ENCODE results near the gene PLEKHA1.

Gene PLEKHA1

GRCh38 chr10:122457934-122458333 lies 83.4 kb downstream of the PLEKHA1 start:
- TF ChIP-seq REST (IDR thresholded peaks at IDR 0.05; ENCODE audit: insufficient read depth in 1 of 2, low read depth in 2 of 2, low read length in 2 of 2): no peak

GRCh38 chr10:122458693-122459092 lies 84.2 kb downstream of the PLEKHA1 start:
- TF ChIP-seq TAF1 (IDR thresholded peaks at IDR 0.05; ENCODE audit: borderline replicate concordance, insufficient read depth, low read length): no peak
- no peak for TF ChIP-seq SIN3A (IDR thresholded peaks at IDR 0.05; ENCODE audit: borderline replicate concordance, insufficient read depth, low read length)
- TF ChIP-seq FOXP2 (optimal IDR thresholded peaks at IDR 0.05; ENCODE audit: borderline replicate concordance, extremely low read depth, extremely low read length, insufficient read depth): no peak
- TF ChIP-seq POLR2AphosphoS5 (IDR thresholded peaks at IDR 0.05; ENCODE audit: low read depth, low read length): no peak
- no peak for TF ChIP-seq REST (IDR thresholded peaks at IDR 0.05; ENCODE audit: insufficient read depth in 1 of 2, low read depth in 2 of 2, low read length in 2 of 2)

GRCh38 chr10:122459561-122460273 lies 85.2 kb downstream of the PLEKHA1 start:
- TF ChIP-seq FOXP2 (optimal IDR thresholded peaks at IDR 0.05; ENCODE audit: borderline replicate concordance, extremely low read depth, extremely low read length, insufficient read depth) (no peak), TAF1 (IDR thresholded peaks at IDR 0.05; ENCODE audit: borderline replicate concordance, insufficient read depth, low read length) (no peak), REST (IDR thresholded peaks at IDR 0.05; ENCODE audit: insufficient read depth in 1 of 2, low read depth in 2 of 2, low read length in 2 of 2) (no peak), SIN3A (IDR thresholded peaks at IDR 0.05; ENCODE audit: borderline replicate concordance, insufficient read depth, low read length) (no peak), POLR2AphosphoS5 (IDR thresholded peaks at IDR 0.05; ENCODE audit: low read depth, low read length) (no peak)

GRCh38 chr10:122460891-122461293 lies 86.4 kb downstream of the PLEKHA1 start:
- TF ChIP-seq TAF1 (IDR thresholded peaks at IDR 0.05; ENCODE audit: borderline replicate concordance, insufficient read depth, low read length): no peak
- no peak for TF ChIP-seq FOXP2 (optimal IDR thresholded peaks at IDR 0.05; ENCODE audit: borderline replicate concordance, extremely low read depth, extremely low read length, insufficient read depth)
- no peak for TF ChIP-seq REST (IDR thresholded peaks at IDR 0.05; ENCODE audit: insufficient read depth in 1 of 2, low read depth in 2 of 2, low read length in 2 of 2)
- no peak for TF ChIP-seq POLR2AphosphoS5 (IDR thresholded peaks at IDR 0.05; ENCODE audit: low read depth, low read length)
- no peak for TF ChIP-seq SIN3A (IDR thresholded peaks at IDR 0.05; ENCODE audit: borderline replicate concordance, insufficient read depth, low read length)

GRCh38 chr10:122461367-122461728 lies 86.8 kb downstream of the PLEKHA1 start, which contains the start of gene HTRA1:
TSS of gene HTRA1 (plus strand) at chr10:122461553. CDS start at chr10:122461653, 100 bp downstream.
- TF ChIP-seq POLR2AphosphoS5 (IDR thresholded peaks at IDR 0.05; ENCODE audit: low read depth, low read length): no peak
- no peak for TF ChIP-seq FOXP2 (optimal IDR thresholded peaks at IDR 0.05; ENCODE audit: borderline replicate concordance, extremely low read depth, extremely low read length, insufficient read depth)
- no peak for TF ChIP-seq REST (IDR thresholded peaks at IDR 0.05; ENCODE audit: insufficient read depth in 1 of 2, low read depth in 2 of 2, low read length in 2 of 2)
- TF ChIP-seq SIN3A (IDR thresholded peaks at IDR 0.05; ENCODE audit: borderline replicate concordance, insufficient read depth, low read length): no peak
- no peak for TF ChIP-seq TAF1 (IDR thresholded peaks at IDR 0.05; ENCODE audit: borderline replicate concordance, insufficient read depth, low read length)

Data from PFSK-1 (cell line).